Immature natural killer cell (primary cell): Measurements from ENCODE around the gene APP. TPM values are rescaled to one million over a fixed set of nuclear protein-coding genes. Genes with fewer than 3 reads are reported as not detected.
"Not testable (repeated sequence)": the region's sequence is repeated elsewhere in the genome, so short reads cannot be mapped to it uniquely, and the experiment has no call there.

Experiments
- DNase-seq, 3 donors: peaks; one replicate each; pipeline ENCODE4 v3.0.0; 2022; ENCODE audit warnings: mixed read lengths in 1 of 3
- H3K27ac Mint-ChIP-seq, 6 donors: one replicate each; pipeline ENCODE4 v1.8.0; 2020; ENCODE audit warnings: mixed read lengths in 6 of 6, mild to moderate bottlenecking in 5 of 6, inconsistent platforms in 4 of 6, moderate library complexity in 3 of 6
- H3K27me3 Mint-ChIP-seq, 3 donors: one replicate each; pipeline ENCODE4 v1.8.0; 2020 to 2021; ENCODE audit warnings: low read depth in 3 of 3, mild to moderate bottlenecking in 3 of 3, mixed read lengths in 3 of 3, moderate library complexity in 3 of 3, inconsistent platforms in 1 of 3
- H3K36me3 Mint-ChIP-seq, 3 donors: one replicate each; pipeline ENCODE4 v1.8.0; 2020; ENCODE audit warnings: mixed read lengths in 3 of 3, inconsistent platforms in 2 of 3, mild to moderate bottlenecking in 2 of 3
- H3K4me1 Mint-ChIP-seq, 2 donors: one replicate each; pipeline ENCODE4 v1.8.0; 2020; ENCODE audit warnings: inconsistent platforms in 2 of 2, mild to moderate bottlenecking in 2 of 2, mixed read lengths in 2 of 2, moderate library complexity in 1 of 2
- H3K4me3 Mint-ChIP-seq, 5 donors: one replicate each; pipeline ENCODE4 v1.8.0; 2020; ENCODE audit warnings: mild to moderate bottlenecking in 5 of 5, mixed read lengths in 5 of 5, inconsistent platforms in 3 of 5, moderate library complexity in 3 of 5
- H3K9me3 Mint-ChIP-seq, 6 donors: one replicate each; pipeline ENCODE4 v1.8.0; 2020; ENCODE audit warnings: mild to moderate bottlenecking in 6 of 6, mixed read lengths in 6 of 6, inconsistent platforms in 4 of 6, moderate library complexity in 3 of 6
- polyA plus RNA-seq, 3 donors: library from polyadenylated mRNA; unstranded; fragments of 300-500 nt; fragmentation: Illumina TruSeq; gene quantifications; one replicate each; pipeline ENCODE4 v1.2.3, GENCODE V29; 2021

The APP gene
- polyA plus RNA-seq, 3 donors from 2014 or later: 1.4 to 2.4 (median 2.4) TPM

DNA sequence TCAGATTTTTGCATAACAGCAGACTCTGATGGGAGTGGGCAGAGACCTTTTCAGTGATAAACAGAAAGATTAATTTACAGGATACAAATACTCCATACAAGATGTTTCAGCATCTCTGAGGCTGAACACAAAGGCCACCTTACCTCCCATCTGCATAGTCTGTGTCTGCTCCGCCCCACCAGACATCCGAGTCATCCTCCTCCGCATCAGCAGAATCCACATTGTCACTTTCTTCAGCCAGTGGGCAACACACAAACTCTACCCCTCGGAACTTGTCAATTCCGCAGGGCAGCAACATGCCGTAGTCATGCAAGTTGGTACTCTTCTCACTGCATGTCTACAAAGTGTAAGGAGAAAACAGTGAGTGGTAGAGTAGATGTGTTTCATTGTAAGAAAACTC is 119.7 kb downstream of the APP start:
- H3K27ac Mint-ChIP-seq: no peak overlapping the region
- DNase-seq: no peak
- H3K4me1 Mint-ChIP-seq: no peaks in the 10 kb centered on the region
- H3K27me3 Mint-ChIP-seq: peaks cover 0 to under 1% (median 0%) of the 10 kb centered on the region in 3 donors
- H3K36me3 Mint-ChIP-seq: no peaks in the 10 kb centered on the region
- H3K4me3 Mint-ChIP-seq: no peak overlapping the region
- peaks cover 0 to 1% (median 0%) of the 10 kb centered on the region in 6 donors for H3K9me3 Mint-ChIP-seq

DNA sequence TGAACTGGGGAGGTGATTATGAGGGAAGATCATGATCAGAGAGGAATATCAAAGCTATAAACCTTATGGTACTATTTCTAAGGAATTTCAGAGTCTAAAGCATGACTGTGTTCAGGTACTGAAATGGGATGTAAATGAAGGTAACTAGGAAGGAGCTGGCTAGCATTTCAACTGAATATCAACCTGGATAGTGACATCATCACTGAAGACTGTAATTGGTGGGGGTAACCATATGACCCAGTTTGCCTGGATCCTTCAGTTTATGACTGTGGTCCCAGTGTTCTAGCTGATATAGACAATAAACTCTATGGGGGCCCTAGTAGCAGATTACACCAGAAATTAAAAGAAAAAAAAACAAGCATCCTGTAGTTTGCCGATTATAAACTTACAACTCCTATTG is 120.8 kb downstream of the APP start:
- Mint-ChIP-seq H3K9me3 (peaks cover 0 to 4% (median under 1%) of the 10 kb centered on the region in 6 donors), H3K27ac (no peak overlapping the region), H3K4me1 (no peaks in the 10 kb centered on the region), H3K4me3 (no peak overlapping the region), H3K27me3 (peaks cover 0 to 2% (median 0%) of the 10 kb centered on the region in 3 donors), H3K36me3 (no peaks in the 10 kb centered on the region)
- DNase-seq: no peak

DNA sequence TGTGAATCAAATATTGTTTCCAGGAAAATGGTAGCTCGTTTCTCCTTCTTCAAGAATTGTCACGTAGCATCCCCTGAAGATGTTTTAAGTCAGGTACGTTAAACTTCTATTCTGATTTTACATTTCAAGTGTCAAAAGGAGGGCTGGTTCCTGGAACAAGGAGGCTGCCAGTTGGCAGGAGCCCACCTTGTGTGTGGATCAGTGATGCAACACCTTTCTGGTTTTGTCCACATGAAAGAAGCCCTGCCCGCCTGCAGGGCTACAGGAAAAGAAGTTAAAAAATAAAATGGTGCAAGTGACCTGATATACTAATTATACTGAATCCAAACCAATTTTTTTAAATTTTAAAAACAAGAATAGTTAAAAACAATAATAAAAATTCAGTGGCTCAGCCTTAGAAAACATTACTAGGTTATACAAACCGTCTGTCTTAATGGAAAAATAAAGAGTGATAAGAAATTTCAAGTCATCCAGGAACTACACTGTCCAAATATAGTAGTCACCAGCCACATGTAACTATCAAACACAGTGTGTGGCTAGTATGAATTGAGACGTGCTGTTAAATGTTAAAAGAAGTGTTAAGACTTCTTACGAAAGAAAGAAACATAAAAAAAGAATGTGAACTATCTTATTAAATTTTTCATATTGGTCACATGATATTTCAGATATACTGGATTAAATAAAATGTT is 123.1 kb downstream of the APP start:
- Mint-ChIP-seq H3K4me1 (no peaks in the 10 kb centered on the region), H3K27ac (no peak overlapping the region), H3K36me3 (no peaks in the 10 kb centered on the region), H3K27me3 (peaks cover 0 to 2% (median 0%) of the 10 kb centered on the region in 3 donors), H3K4me3 (no peak overlapping the region), H3K9me3 (peaks cover 0 to 4% (median under 1%) of the 10 kb centered on the region in 6 donors)
- DNase-seq: no peak

DNA sequence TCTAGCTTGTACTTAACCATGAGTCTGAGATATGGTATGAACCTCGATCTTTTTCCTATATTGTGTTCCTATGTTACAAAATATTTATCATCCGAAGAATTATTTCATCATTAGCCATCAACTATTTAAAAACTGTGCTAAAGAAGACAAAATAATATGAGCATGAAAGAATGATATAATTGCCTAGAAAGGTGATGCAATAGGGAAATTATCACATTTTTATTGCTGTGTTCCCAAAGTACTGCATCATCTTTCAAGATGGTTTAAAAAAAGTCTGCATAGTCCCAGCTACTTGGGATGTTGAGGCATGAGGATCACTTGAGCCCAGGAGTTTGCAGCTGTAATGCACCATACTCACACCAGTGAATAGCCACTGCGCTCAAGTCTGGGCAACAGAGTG is 126.7 kb downstream of the APP start:
- no peaks in the 10 kb centered on the region for H3K36me3 Mint-ChIP-seq
- no peak overlapping the region for H3K27ac Mint-ChIP-seq
- no peak overlapping the region for H3K4me3 Mint-ChIP-seq
- H3K4me1 Mint-ChIP-seq: no peaks in the 10 kb centered on the region
- H3K9me3 Mint-ChIP-seq: peaks cover 0 to 4% (median 0%) of the 10 kb centered on the region in 6 donors
- DNase-seq: no peak
- H3K27me3 Mint-ChIP-seq: peaks cover 0 to 2% (median 0%) of the 10 kb centered on the region in 3 donors

DNA sequence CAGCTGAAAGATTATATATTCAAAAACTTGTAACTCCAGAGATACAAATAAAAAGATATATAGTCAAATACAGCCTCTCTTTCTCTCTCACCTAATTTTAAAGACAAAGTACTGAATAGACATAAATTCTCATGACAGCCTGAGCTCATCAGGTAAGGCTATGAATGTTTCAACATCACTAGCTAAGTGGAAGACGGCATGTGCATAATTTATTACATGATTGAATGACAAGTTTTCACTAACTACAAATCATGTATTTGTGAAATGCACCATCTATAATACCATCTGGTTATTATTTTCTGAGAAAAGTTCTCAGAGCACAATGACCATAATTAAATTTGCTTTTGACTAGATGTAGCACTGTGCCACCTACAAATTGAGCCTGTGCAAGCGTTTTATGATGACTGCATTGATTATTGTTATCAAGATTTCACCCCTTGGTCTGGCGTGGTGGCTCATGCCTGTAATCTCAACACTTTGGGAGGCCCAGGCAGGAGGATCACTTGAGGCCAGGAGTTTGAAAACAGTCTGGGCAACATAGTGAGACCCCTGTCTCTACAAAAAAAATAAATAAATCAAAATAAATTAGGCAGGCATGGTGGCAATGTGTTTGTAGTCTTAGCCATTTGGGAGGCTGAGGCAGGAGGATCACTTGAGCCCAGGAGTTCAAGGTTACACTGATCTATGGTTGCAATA is 128.2 kb downstream of the APP start:
- Mint-ChIP-seq H3K4me3 (no peak overlapping the region), H3K9me3 (peaks cover 0 to 4% (median 0%) of the 10 kb centered on the region in 6 donors), H3K27ac (no peak overlapping the region), H3K36me3 (no peaks in the 10 kb centered on the region), H3K27me3 (peaks cover 0 to 2% (median 0%) of the 10 kb centered on the region in 3 donors), H3K4me1 (no peaks in the 10 kb centered on the region)
- no peak for DNase-seq

DNA sequence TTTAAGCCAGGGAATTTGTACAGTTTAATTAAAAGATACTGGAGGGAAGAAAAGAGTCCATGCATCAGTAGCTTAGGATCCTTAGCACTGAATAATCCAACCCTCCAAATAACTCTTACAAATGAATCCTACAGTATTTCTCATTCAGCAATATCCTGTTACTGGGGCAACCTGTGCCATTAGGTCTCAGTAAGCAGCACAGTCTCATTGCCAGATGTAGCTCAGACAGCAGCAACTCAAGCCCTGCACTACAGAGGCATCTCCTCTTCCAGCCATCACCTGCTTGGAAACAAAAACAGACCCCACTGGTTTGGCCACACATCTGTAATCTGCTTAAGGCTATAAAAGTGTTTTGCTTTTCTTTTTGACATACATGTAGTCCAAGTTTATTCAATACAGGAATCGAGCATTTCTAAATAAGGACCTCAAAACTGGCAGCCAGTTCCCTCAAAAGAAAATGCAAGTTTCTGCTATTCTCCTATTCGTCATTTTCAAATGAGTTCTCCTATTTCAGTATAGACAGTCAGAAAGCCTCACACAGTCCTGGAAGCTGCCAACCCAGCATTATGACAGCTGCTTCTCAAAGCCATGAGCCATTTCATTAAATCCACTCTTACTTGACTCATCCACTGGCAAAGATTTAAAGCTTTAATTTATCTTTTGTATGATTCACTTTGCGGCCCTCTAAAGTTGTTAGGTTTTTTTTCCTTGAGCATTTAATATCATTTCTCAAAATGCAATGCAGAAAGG is 129.0 kb downstream of the APP start:
- no peak overlapping the region for H3K27ac Mint-ChIP-seq
- H3K27me3 Mint-ChIP-seq: peaks cover 0 to 4% (median 0%) of the 10 kb centered on the region in 3 donors
- H3K9me3 Mint-ChIP-seq: peaks cover 0 to 4% (median 0%) of the 10 kb centered on the region in 6 donors
- H3K4me1 Mint-ChIP-seq: no peaks in the 10 kb centered on the region
- no peak overlapping the region for H3K4me3 Mint-ChIP-seq
- no peak for DNase-seq
- no peaks in the 10 kb centered on the region for H3K36me3 Mint-ChIP-seq

DNA sequence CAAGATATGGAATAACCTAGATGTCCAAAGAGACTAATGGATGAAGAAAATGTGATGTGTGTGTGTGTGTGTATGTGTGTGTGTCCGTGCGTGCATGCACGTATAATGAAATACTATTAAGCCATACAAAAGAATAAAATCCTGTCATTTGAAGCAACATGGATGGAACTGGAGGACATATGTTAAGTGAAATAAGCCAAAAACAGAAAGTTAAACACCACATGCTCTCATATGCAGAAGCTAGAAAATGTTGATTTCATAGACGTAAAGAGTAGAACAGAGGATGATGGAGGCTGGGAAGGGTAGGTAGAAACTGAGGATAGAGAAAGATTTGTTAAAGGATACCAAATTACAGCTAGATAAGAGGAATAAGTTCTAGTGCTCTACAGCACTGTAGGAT is 133.7 kb downstream of the APP start:
- Mint-ChIP-seq H3K9me3 (peaks cover 0 to 2% (median 0%) of the 10 kb centered on the region in 6 donors), H3K4me3 (no peak overlapping the region), H3K27ac (no peak overlapping the region), H3K36me3 (no peaks in the 10 kb centered on the region), H3K27me3 (peaks cover 0 to 1% (median 0%) of the 10 kb centered on the region in 3 donors), H3K4me1 (no peaks in the 10 kb centered on the region)
- DNase-seq: no peak

DNA sequence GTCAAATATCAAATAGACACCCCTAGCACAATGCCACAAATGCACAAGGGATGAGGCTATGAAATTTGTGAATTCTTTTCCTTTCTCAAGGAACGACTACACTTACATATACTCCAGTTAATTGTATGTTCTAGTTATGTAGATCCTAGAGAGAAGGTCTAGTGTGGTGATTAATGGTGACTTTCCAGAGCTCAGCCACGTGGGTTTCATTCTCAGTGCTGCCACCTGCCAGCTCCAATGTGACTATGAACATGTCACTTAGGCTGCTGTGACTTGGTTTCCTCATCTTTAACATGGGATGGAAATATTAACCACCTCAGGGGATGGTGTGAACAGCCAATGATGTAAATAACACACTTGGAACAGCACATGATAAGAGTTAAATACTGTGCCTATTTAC is 138.3 kb downstream of the APP start:
- Mint-ChIP-seq H3K36me3 (no peaks in the 10 kb centered on the region), H3K4me1 (no peaks in the 10 kb centered on the region), H3K4me3 (no peak overlapping the region), H3K27me3 (peaks cover 0 to 1% (median 0%) of the 10 kb centered on the region in 3 donors), H3K27ac (no peak overlapping the region), H3K9me3 (peaks cover 0 to 2% (median 0%) of the 10 kb centered on the region in 6 donors)
- no peak for DNase-seq

DNA sequence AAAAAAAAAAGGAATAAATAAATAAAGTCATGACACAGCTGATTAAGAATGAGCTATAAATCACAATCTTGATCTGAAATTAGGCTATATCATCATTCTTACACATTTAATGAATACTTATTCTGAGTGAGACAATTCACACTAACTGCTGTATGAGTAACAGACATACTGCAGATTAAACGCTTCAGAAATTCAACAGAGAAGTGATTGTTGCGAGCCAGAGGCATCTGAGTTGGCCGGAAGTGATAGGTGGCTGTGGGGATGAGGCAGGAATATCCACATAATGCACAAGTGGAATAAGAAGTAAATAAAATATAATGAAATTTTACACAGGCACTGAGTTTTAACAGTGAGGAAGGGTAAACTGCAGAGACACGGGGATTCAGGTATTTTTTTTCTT is 142.4 kb downstream of the APP start:
- Mint-ChIP-seq H3K27ac (no peak overlapping the region), H3K36me3 (no peaks in the 10 kb centered on the region), H3K4me1 (no peaks in the 10 kb centered on the region), H3K9me3 (peaks cover 0 to 2% (median 0%) of the 10 kb centered on the region in 6 donors), H3K4me3 (no peak overlapping the region), H3K27me3 (no peaks in the 10 kb centered on the region)
- DNase-seq: no peak

DNA sequence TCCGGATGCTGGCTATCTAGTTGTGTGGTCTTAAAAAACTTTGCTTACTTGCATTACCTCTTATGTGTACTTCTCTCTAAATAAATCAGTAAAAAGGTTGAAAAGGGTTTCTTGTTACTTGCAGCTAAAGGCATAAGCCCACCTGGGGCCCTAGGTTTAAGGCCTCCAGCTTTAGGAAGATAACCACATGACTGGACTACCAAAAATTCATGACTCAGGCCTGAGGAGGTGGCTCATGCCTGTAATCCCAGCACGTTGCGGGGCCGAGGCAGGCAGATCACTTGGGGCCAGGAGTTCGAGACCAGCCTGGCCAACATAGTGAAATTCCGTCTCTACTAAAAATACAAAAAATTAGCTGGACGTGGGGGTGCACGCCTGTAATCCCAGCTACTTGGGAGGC is 142.9 kb downstream of the APP start:
- Mint-ChIP-seq H3K27ac (no peak overlapping the region), H3K27me3 (no peaks in the 10 kb centered on the region), H3K9me3 (peaks cover 0 to 2% (median 0%) of the 10 kb centered on the region in 6 donors), H3K4me1 (no peaks in the 10 kb centered on the region), H3K36me3 (no peaks in the 10 kb centered on the region), H3K4me3 (no peak overlapping the region)
- no peak for DNase-seq

DNA sequence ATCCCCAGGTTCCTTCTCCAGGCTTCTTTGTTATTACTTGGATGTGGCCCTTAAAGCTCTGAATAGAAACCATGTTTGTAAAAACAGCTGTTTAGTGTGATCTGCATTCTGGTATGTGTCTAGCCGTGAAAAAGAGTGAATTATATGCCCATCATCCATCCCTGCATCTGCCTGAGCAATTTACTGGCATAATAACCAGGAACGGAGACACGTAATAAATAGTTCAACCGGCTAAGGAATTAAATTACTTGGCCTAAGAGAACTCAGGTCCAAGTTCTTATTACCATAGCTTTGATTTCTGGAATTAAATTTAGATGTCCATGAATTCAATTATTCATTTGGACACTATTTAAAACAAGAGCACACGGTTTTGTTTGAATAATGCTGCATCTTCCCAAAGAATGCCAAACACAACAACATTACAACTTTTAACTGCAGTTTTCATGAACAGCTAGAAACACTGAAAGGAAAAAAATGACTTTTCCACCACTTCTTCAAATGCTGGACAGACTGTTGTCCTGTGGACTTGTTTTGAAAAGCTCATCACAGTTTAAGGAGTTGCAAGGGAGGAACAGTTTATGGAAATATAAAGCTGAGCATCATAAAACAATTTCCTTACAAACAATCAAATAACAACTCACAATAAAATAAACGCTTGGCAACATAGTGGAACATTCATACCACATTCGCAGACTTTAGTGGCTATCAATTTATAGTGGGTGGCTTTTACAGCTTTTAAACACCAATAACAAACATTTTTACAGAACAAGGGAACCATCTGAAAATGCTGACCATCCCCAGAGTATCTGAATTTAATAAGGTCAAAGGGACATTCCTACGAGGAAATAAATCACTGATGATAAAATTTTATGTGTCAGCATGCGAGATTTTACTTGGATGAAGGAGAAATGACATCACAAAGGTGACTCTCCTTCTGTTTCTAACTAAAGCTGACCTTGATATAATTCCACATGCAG is 144.7 kb downstream of the APP start:
- peaks cover 0 to 2% (median 0%) of the 10 kb centered on the region in 3 donors for H3K27me3 Mint-ChIP-seq
- no peak overlapping the region for H3K27ac Mint-ChIP-seq
- no peaks in the 10 kb centered on the region for H3K4me1 Mint-ChIP-seq
- H3K36me3 Mint-ChIP-seq: no peaks in the 10 kb centered on the region
- peaks cover 0 to 2% (median 0%) of the 10 kb centered on the region in 6 donors for H3K9me3 Mint-ChIP-seq
- H3K4me3 Mint-ChIP-seq: no peak overlapping the region
- DNase-seq: no peak

DNA sequence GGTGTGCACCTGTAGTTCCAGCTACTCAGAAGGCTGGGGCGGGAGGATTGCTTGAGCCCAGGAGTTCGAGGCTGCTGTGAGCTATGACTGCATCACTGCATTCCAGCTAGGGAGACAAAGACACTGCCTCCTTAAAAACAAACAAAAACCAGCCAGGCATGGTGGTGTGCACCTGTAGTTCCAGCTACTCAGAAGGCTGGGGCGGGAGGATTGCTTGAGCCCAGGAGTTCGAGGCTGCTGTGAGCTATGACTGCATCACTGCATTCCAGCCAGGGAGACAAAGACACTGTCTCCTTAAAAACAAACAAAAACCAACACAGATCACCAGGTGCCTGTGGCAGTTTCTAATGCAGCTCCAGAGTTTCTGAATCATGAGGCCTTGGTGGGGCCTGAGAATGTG is 147.2 kb downstream of the APP start:
- not testable (repeated sequence) for H3K27ac Mint-ChIP-seq, H3K27me3 Mint-ChIP-seq, DNase-seq, H3K36me3 Mint-ChIP-seq, H3K4me3 Mint-ChIP-seq, H3K9me3 Mint-ChIP-seq, H3K4me1 Mint-ChIP-seq

DNA sequence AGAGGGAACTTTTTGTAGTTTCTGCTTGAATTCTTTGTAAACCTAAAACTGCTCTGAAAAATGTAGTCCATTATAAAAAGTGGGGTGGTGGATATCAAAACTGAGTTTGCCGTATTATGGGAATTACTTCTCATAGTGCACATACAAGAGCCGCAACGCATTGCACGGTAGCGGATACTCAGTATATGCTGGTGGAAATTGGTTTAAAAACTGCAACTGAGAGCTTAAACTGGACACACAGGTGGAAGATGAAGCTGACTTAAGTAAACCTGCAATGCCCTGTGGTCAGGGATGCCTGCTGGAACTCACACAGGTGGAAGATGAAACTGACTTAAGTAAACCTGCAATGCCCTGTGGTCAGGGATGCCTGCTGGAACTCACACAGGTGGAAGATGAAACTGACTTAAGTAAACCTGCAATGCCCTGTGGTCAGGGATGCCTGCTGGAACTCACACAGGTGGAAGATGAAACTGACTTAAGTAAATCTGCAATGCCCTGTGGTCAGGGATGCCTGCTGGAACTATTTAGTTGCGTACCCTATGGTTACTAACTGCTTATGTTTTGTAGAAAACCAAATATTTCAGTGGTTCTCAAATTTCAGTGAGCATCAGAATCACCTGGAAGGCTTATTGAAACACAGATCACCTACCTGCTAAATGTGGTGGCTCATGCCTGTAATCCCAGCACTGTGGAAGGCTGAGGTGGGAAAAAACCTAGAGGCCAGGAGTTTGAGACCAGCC is 147.8 kb downstream of the APP start:
- not testable (repeated sequence) for H3K27me3 Mint-ChIP-seq, H3K4me3 Mint-ChIP-seq

More for the DNA sequence above, 147.8 kb downstream of the APP start:
- H3K36me3 Mint-ChIP-seq, H3K9me3 Mint-ChIP-seq, H3K27ac Mint-ChIP-seq, DNase-seq, H3K4me1 Mint-ChIP-seq: not testable (repeated sequence)
